Measurements from ENCODE around the gene RGS7BP.

DNA sequence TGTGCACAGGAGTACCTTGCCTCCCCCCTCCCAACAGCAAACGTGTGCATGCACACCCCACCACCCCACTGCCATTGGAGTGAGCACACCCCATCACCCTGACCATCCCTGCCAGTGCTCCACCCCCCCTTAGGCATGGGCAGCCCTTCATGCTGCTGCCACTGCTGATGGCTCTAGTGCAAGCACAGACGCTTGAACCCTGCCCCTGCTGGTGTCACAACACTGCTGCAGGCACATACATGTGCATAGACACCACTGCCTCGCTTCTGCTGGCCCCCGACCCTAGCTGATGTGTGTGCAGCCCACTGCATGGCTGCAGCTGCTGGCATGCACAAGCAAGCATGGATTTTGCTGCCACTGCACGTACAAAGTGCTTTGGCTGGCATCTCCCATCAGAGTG is 16.0 kb upstream of the RGS7BP start:
- TF ChIP-seq, protein P1, sequence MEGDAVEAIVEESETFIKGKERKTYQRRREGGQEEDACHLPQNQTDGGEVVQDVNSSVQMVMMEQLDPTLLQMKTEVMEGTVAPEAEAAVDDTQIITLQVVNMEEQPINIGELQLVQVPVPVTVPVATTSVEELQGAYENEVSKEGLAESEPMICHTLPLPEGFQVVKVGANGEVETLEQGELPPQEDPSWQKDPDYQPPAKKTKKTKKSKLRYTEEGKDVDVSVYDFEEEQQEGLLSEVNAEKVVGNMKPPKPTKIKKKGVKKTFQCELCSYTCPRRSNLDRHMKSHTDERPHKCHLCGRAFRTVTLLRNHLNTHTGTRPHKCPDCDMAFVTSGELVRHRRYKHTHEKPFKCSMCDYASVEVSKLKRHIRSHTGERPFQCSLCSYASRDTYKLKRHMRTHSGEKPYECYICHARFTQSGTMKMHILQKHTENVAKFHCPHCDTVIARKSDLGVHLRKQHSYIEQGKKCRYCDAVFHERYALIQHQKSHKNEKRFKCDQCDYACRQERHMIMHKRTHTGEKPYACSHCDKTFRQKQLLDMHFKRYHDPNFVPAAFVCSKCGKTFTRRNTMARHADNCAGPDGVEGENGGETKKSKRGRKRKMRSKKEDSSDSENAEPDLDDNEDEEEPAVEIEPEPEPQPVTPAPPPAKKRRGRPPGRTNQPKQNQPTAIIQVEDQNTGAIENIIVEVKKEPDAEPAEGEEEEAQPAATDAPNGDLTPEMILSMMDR (IDR thresholded peaks at IDR 0.05): no peak
- TF ChIP-seq POLR2AphosphoS5 (IDR thresholded peaks at IDR 0.05) (no peak), POLR2A (IDR thresholded peaks at IDR 0.05) (no peak)
